Measurements from ENCODE around the gene ASS1. TPM values are rescaled to one million over a fixed set of nuclear protein-coding genes. Genes with fewer than 3 reads are reported as not detected.

Gene ASS1
- total and polyA plus RNA-seq, 2 of the 13 experiments (the other 11 are each of a cell fraction or from before 2014, with no cell fraction given): 77.6 to 122 TPM

DNA sequence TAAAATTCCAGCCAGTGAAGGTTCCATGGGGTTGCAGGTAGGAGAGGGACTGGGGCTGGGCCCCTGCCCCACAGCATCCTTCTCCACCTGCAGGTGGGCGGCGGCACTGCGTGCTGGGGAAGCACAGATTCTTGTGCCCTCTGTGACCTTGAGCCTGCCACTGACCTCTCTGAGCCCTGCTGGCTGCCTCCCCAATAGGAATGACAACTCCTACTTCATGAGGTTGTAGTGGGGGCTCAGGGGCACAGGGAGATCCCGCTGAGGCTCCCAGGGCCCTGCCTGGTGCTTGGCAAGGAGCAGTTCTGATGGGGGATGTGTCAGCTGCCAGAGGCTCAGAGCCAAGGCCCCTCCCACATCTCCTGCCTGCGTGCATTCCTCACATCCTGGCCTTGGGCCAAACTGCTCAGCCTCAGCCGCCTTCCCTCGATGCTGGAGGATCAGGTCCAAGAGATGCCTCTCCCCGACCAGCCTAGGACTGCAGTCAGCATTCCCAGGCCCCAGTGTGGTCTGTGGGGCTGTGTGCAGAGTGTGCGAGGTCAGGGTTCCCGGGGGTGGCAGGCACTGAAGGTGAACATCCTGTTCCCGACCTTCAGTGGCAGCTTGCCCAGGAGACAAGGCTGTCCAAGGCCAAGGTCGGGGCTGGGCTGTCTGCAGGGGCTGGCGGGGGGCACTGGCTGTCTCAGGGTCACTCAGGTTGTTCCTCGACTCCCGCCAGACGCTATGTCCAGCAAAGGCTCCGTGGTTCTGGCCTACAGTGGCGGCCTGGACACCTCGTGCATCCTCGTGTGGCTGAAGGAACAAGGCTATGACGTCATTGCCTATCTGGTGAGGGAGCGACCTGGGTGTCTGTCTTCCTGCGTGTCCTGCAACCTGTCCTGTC is 7.0 kb downstream of the ASS1 start (continued):
- 0 out of 2 replicates have a peak, but pooled peaks have one; percentile 47 for TF ChIP-seq ZNF609 (CRISPR knock-in tag; IDR thresholded peaks at IDR 0.05; ENCODE audit: borderline replicate concordance)
- no peak for TF ChIP-seq HHEX (CRISPR knock-in tag; IDR thresholded peaks at IDR 0.05)
- TF ChIP-seq DMTF1 (CRISPR knock-in tag; IDR thresholded peaks at IDR 0.05): no peak
- no peak for TF ChIP-seq ZBTB42 (CRISPR knock-in tag; IDR thresholded peaks at IDR 0.05)
- TF ChIP-seq ATF1 (CRISPR knock-in tag; IDR thresholded peaks at IDR 0.05): no peak
- TF ChIP-seq, protein P1, sequence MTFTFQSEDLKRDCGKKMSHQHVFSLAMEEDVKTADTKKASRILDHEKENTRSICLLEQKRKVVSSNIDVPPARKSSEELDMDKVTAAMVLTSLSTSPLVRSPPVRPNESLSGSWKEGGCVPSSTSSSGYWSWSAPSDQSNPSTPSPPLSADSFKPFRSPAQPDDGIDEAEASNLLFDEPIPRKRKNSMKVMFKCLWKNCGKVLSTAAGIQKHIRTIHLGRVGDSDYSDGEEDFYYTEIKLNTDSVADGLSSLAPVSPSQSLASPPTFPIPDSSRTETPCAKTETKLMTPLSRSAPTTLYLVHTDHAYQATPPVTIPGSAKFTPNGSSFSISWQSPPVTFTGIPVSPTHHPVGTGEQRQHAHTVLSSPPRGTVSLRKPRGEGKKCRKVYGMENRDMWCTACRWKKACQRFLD (CRISPR knock-in tag; IDR thresholded peaks at IDR 0.05; ENCODE audit: borderline replicate concordance): peak; percentile 65; the same call in 1 of the 2 replicates
- TF ChIP-seq SNAPC2 (CRISPR knock-in tag; IDR thresholded peaks at IDR 0.05): no peak
- TF ChIP-seq, protein P2, sequence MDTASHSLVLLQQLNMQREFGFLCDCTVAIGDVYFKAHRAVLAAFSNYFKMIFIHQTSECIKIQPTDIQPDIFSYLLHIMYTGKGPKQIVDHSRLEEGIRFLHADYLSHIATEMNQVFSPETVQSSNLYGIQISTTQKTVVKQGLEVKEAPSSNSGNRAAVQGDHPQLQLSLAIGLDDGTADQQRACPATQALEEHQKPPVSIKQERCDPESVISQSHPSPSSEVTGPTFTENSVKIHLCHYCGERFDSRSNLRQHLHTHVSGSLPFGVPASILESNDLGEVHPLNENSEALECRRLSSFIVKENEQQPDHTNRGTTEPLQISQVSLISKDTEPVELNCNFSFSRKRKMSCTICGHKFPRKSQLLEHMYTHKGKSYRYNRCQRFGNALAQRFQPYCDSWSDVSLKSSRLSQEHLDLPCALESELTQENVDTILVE (CRISPR knock-in tag; IDR thresholded peaks at IDR 0.05): no peak
- no peak for TF ChIP-seq CBX5 (CRISPR knock-in tag; IDR thresholded peaks at IDR 0.05; ENCODE audit: borderline replicate concordance)
- TF ChIP-seq ZMYM3 (CRISPR knock-in tag; IDR thresholded peaks at IDR 0.05): no peak
- TF ChIP-seq STAG1 (CRISPR knock-in tag; IDR thresholded peaks at IDR 0.05): 0 out of 2 replicates have a peak, but pooled peaks have one; percentile 14
- TF ChIP-seq, protein P3, sequence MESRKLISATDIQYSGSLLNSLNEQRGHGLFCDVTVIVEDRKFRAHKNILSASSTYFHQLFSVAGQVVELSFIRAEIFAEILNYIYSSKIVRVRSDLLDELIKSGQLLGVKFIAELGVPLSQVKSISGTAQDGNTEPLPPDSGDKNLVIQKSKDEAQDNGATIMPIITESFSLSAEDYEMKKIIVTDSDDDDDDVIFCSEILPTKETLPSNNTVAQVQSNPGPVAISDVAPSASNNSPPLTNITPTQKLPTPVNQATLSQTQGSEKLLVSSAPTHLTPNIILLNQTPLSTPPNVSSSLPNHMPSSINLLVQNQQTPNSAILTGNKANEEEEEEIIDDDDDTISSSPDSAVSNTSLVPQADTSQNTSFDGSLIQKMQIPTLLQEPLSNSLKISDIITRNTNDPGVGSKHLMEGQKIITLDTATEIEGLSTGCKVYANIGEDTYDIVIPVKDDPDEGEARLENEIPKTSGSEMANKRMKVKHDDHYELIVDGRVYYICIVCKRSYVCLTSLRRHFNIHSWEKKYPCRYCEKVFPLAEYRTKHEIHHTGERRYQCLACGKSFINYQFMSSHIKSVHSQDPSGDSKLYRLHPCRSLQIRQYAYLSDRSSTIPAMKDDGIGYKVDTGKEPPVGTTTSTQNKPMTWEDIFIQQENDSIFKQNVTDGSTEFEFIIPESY (CRISPR knock-in tag; IDR thresholded peaks at IDR 0.05): peak; percentile 84
- peak; percentile 14; the same call in 1 of the 2 replicates for TF ChIP-seq ZBTB38 (CRISPR knock-in tag; IDR thresholded peaks at IDR 0.05)
- no peak for TF ChIP-seq FOXK1 (CRISPR knock-in tag; IDR thresholded peaks at IDR 0.05; ENCODE audit: borderline replicate concordance, low read depth)

Measured in HepG2 (cell line).